ENCODE results near the gene ITGAV. TPM values are rescaled to one million over a fixed set of nuclear protein-coding genes. Genes with fewer than 3 reads are reported as not detected.
A peak's percentile ranks its signal among the peaks of the same experiment; 100 is the strongest.

Gene ITGAV
- total RNA-seq, 1 donor = 174 TPM

DNA sequence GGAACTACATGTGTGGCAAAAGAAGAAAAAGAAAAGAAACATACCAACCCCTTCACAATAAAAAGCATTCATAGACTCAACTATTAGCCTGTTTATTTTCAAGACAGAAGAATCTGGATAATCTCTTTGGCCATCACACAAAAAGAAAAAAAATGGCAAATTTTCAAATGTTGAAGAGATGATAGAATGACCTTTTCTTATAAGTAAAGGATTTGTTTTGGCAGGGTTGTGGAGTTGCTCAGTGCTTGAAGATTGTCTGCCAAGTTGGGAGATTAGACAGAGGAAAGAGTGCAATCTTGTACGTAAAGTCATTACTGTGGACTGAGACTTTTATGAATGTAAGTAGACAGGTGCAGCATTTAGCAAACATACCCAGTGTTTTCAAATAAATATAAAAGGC lies 85.5 kb downstream of the ITGAV start:
- DNase-seq (ENCODE audit: low read depth) = peak; percentile 78
- TF ChIP-seq, protein P1, sequence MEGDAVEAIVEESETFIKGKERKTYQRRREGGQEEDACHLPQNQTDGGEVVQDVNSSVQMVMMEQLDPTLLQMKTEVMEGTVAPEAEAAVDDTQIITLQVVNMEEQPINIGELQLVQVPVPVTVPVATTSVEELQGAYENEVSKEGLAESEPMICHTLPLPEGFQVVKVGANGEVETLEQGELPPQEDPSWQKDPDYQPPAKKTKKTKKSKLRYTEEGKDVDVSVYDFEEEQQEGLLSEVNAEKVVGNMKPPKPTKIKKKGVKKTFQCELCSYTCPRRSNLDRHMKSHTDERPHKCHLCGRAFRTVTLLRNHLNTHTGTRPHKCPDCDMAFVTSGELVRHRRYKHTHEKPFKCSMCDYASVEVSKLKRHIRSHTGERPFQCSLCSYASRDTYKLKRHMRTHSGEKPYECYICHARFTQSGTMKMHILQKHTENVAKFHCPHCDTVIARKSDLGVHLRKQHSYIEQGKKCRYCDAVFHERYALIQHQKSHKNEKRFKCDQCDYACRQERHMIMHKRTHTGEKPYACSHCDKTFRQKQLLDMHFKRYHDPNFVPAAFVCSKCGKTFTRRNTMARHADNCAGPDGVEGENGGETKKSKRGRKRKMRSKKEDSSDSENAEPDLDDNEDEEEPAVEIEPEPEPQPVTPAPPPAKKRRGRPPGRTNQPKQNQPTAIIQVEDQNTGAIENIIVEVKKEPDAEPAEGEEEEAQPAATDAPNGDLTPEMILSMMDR (IDR thresholded peaks at IDR 0.05; ENCODE audit: insufficient read depth, low read length) = no peak
- no peak overlapping the region for H3K4me3 ChIP-seq (ENCODE audit: low read depth, low read length)

GRCh38 chr2:186683341-186683740 lies 93.5 kb downstream of the ITGAV start:
- H3K4me3 ChIP-seq (ENCODE audit: low read depth, low read length) = no peak overlapping the region
- TF ChIP-seq, protein P1 (IDR thresholded peaks at IDR 0.05; ENCODE audit: insufficient read depth, low read length) = no peak
- DNase-seq (ENCODE audit: low read depth) = peak; percentile 25

DNA sequence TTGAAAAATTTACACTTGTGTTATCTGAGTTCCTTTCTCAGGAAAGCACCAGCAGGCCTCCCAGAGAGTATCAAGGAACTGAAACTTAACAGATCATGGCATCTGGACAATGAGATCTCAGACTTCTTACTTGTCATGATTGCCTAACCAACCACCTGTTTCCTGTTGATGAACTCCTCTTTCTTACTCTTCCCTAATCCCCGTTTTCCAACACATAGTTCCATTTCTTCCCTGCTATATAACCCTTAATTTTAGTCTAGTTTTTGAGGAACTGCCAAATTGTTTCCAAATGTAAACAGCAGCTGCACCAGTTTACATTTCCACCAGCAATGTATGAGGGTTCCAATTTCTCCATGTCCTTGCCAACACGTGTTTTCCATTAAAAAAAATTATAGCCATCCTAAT lies 98.0 kb downstream of the ITGAV start:
- DNase-seq (ENCODE audit: low read depth) = no peak
- TF ChIP-seq, protein P1 (IDR thresholded peaks at IDR 0.05; ENCODE audit: insufficient read depth, low read length) = no peak

GRCh38 chr2:186688813-186689212 lies 99.0 kb downstream of the ITGAV start:
- no peak for DNase-seq (ENCODE audit: low read depth)
- TF ChIP-seq, protein P1 (IDR thresholded peaks at IDR 0.05; ENCODE audit: insufficient read depth, low read length) = no peak
- no peak overlapping the region for H3K4me3 ChIP-seq (ENCODE audit: low read depth, low read length)

More for the DNA sequence above, 98.0 kb downstream of the ITGAV start:
- H3K4me3 ChIP-seq (ENCODE audit: low read depth, low read length) = no peak overlapping the region

- TF ChIP-seq, protein P1 (IDR thresholded peaks at IDR 0.05; ENCODE audit: insufficient read depth, low read length) = no peak
- no peak overlapping the region for H3K4me3 ChIP-seq (ENCODE audit: low read depth, low read length)
- DNase-seq (ENCODE audit: low read depth) = peak; percentile 16
Measured at GRCh38 chr2:186690786-186691185, 100.9 kb downstream of the ITGAV start.

GRCh38 chr2:186691231-186691630 lies 101.4 kb downstream of the ITGAV start:
- DNase-seq (ENCODE audit: low read depth) = no peak
- H3K4me3 ChIP-seq (ENCODE audit: low read depth, low read length) = no peak overlapping the region
- TF ChIP-seq, protein P1 (IDR thresholded peaks at IDR 0.05; ENCODE audit: insufficient read depth, low read length) = no peak

- TF ChIP-seq, protein P1 (IDR thresholded peaks at IDR 0.05; ENCODE audit: insufficient read depth, low read length) = no peak
- DNase-seq (ENCODE audit: low read depth) = no peak
- H3K4me3 ChIP-seq (ENCODE audit: low read depth, low read length) = no peak overlapping the region
Measured at GRCh38 chr2:186691900-186692299, 102.0 kb downstream of the ITGAV start.
